SU-DHL-6 (cell line): ENCODE measurements around the gene SAT2.
"Not testable (repeated sequence)": the region's sequence is repeated elsewhere in the genome, so short reads cannot be mapped to it uniquely, and the experiment has no call there.

Experiments used
- CTCF ChIP-seq: fragments of 200-600 bp; sonication (generic); IDR thresholded peaks from one replicate; pipeline ENCODE4 v1.5.1; 2017; ENCODE audit warnings: antibody characterized with exemption, mild to moderate bottlenecking, low read length, moderate library complexity; ENCODE audit not compliant: insufficient read depth, poor library complexity, severe bottlenecking
- EZH2phosphoT487 ChIP-seq: fragments of 200-600 bp; sonication (generic), shearing (Covaris generic); conservative IDR thresholded peaks from 2 replicates; pipeline ENCODE4 v1.6.1; 2018; ENCODE audit warnings: mild to moderate bottlenecking, antibody characterized with exemption, low read length, moderate library complexity, mixed read lengths

DNA sequence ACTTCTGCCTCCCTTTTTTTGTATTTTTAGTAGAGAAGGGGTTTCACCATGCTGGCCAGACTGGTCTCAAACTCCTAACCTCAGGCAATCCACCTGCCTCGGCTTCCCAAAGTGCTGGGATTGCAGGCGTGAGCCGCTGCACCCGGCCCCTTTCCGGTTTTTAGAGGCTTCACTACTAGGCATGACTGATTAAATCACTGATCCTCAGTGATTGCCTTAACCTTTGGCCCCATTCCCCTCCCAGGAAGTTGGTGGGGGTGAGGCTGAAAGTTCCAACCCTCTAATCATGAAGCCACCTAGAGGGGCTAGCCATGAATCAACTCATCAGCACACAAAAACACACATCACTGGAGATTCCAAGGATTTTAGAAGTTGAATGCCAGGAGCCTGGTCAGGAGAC is 30.1 kb downstream of the SAT2 start:
- TF ChIP-seq CTCF, EZH2phosphoT487: not testable (repeated sequence)
